ENCODE data around the gene NNAT. TPM values are rescaled to one million over a fixed set of nuclear protein-coding genes. Genes with fewer than 3 reads are reported as not detected.
A peak's percentile ranks its signal among the peaks of the same experiment; 100 is the strongest.

NNAT gene
- total RNA-seq, 1 experiment from 2014 or later = not detected

DNA sequence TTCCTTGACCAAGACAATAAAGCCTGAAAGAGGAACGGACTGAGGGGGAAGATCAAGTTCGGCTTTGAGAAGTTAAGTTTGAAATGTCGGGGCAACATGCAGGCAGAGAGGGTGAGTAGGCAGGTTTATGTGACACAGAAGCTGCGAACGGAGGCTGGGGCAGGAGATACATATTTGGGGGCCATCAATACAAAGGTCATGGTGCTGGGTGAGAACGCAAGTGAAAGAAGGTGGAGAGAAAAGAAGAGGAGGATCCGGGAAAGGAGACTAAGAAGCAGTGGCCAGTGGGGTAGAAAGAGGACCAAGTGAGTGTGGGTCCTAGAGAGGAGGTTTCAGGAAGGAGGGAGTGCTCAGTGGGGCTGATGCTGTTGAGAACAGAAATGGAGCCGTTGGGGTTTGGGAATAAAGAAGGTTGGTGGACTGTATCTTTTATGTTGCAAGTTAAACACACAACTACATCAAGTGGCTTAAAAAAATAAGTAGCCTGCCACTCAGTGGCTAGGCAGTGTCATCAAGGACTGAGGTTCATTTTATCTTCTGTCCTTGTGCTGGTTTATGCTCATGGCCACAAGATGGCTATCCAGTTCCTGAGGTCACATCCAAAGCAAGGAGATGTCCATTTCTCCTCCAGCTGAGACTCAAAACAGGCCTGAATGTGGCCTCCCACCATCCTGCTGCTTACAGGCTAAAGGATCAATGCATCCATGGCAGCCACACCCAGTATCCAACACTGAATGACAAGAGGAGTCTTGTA, 8.3 kb downstream of the NNAT start:
- Histone ChIP-seq H3K4me2 (ENCODE audit: low read depth, low read length, poor library complexity, severe bottlenecking) (peak overlapping the region; percentile 90), H3K79me2 (ENCODE audit: low read length) (peaks cover 33% of the 10 kb centered on the region), H2AFZ (ENCODE audit: low read length) (no peak overlapping the region), H3K36me3 (ENCODE audit: insufficient read depth, low read length) (no peaks in the 10 kb centered on the region), H3K4me3 (ENCODE audit: low read length) (peak overlapping the region; percentile 84; the same call in 1 of the 2 replicates), H3K9me2 (replicated peaks; ENCODE audit: insufficient read depth, low read length) (no peaks in the 10 kb centered on the region), H3K27me3 (ENCODE audit: low read length) (no peaks in the 10 kb centered on the region), H4K20me1 (ENCODE audit: insufficient read depth, low read depth, low read length) (peaks cover 21% of the 10 kb centered on the region), H3K9ac (ENCODE audit: low read length) (peak overlapping the region; percentile 76), H3K27ac (ENCODE audit: low read length) (no peak overlapping the region), H3K9me3 (ENCODE audit: low read length) (no peaks in the 10 kb centered on the region), H3K4me1 (ENCODE audit: low read length) (peaks cover 36% of the 10 kb centered on the region)
- peak; percentile 63 for DNase-seq

DNA sequence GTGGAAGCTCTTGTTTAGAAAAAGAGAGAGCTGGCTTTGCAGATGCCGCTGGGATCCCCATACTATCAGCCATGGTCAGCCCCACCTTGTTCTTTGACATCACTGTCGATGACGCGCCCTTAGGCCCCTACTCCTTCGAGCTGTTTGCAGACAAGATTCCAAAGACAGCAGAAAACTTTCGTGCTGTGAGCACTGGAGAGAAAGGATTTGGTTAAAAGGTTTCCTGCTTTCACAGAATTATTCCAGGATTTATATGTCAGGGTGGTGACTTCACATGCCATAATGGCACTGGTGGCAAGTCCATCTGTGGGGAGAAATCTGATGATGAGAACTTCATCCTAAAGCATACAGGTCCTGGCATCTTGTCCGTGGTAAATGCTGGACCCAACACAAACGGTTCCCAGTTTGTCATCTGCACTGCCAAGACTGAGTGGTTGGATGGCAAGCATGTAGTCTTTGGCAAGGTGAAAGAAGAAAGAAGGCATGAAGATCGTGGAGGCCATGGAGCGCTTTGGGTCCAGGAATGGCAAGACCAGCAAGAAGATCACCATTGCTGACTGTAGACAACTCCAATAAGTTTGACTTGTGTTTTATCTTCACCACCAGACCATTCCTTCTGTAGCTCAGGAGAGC, 9.0 kb downstream of the NNAT start:
- Histone ChIP-seq H3K27me3 (ENCODE audit: low read length) (no peaks in the 10 kb centered on the region), H3K79me2 (ENCODE audit: low read length) (peaks cover 27% of the 10 kb centered on the region), H4K20me1 (ENCODE audit: insufficient read depth, low read depth, low read length) (peaks cover 15% of the 10 kb centered on the region), H3K36me3 (ENCODE audit: insufficient read depth, low read length) (no peaks in the 10 kb centered on the region), H3K4me2 (ENCODE audit: low read depth, low read length, poor library complexity, severe bottlenecking) (no peak overlapping the region), H3K9me3 (ENCODE audit: low read length) (no peaks in the 10 kb centered on the region), H3K27ac (ENCODE audit: low read length) (no peak overlapping the region), H3K4me3 (ENCODE audit: low read length) (no peak overlapping the region), H3K9me2 (replicated peaks; ENCODE audit: insufficient read depth, low read length) (no peaks in the 10 kb centered on the region), H2AFZ (ENCODE audit: low read length) (no peak overlapping the region), H3K4me1 (ENCODE audit: low read length) (peaks cover 33% of the 10 kb centered on the region), H3K9ac (ENCODE audit: low read length) (no peak overlapping the region)
- no peak for DNase-seq

DNA sequence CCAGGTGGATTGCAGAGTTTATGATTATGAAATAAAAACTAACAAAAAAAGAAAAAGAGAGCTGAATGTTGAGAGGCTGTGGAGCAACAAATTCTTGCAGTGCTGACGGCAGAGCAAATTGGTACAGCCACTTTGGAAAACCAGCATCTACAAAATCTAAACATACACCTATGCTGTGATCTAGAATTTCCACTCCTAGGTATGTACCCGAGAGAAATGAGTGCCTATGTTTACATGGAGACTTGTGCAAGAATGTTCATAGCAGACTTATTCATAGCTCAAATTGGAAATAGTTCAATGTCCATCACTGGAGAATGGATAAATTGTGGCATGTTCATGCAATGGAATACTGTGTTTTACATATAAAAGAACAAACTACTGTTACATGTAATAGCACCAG, 9.6 kb downstream of the NNAT start:
- peaks cover 20% of the 10 kb centered on the region for H3K79me2 ChIP-seq (ENCODE audit: low read length)
- H3K27me3 ChIP-seq (ENCODE audit: low read length) = no peaks in the 10 kb centered on the region
- no peaks in the 10 kb centered on the region for H3K9me2 ChIP-seq (replicated peaks; ENCODE audit: insufficient read depth, low read length)
- no peaks in the 10 kb centered on the region for H3K9me3 ChIP-seq (ENCODE audit: low read length)
- H3K4me2 ChIP-seq (ENCODE audit: low read depth, low read length, poor library complexity, severe bottlenecking) = no peak overlapping the region
- H3K36me3 ChIP-seq (ENCODE audit: insufficient read depth, low read length) = no peaks in the 10 kb centered on the region
- peaks cover 9% of the 10 kb centered on the region for H4K20me1 ChIP-seq (ENCODE audit: insufficient read depth, low read depth, low read length)
- no peak overlapping the region for H3K27ac ChIP-seq (ENCODE audit: low read length)
- no peak overlapping the region for H3K9ac ChIP-seq (ENCODE audit: low read length)
- peaks cover 27% of the 10 kb centered on the region for H3K4me1 ChIP-seq (ENCODE audit: low read length)
- H2AFZ ChIP-seq (ENCODE audit: low read length) = no peak overlapping the region
- H3K4me3 ChIP-seq (ENCODE audit: low read length) = no peak overlapping the region
- no peak for DNase-seq

DNA sequence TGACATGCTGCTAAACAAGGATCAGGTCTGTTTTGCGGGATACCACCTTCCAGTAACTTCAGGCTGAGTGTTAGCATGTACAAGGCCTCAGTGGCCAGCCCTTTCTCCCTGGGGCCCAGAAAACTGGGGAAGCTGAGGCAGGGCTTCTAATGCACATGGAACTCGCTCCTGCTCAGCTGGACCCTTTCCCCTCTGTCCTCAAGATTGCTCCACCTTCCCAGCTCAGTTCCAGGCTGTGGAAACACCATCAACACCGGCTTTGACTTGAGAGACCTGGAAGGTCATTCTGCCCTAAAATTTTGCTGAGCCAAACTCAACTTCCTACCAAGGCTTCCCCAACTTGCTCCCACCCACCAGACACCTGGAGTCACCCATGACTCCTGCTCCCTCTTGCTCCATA, 10.8 kb downstream of the NNAT start:
- H2AFZ ChIP-seq (ENCODE audit: low read length) = no peak overlapping the region
- H3K4me1 ChIP-seq (ENCODE audit: low read length) = peaks cover 17% of the 10 kb centered on the region
- no peak overlapping the region for H3K4me3 ChIP-seq (ENCODE audit: low read length)
- DNase-seq = no peak
- peaks cover 9% of the 10 kb centered on the region for H3K79me2 ChIP-seq (ENCODE audit: low read length)
- H3K4me2 ChIP-seq (ENCODE audit: low read depth, low read length, poor library complexity, severe bottlenecking) = no peak overlapping the region
- H4K20me1 ChIP-seq (ENCODE audit: insufficient read depth, low read depth, low read length) = peaks cover 2% of the 10 kb centered on the region
- H3K27me3 ChIP-seq (ENCODE audit: low read length) = no peaks in the 10 kb centered on the region
- H3K9ac ChIP-seq (ENCODE audit: low read length) = no peak overlapping the region
- H3K9me3 ChIP-seq (ENCODE audit: low read length) = no peaks in the 10 kb centered on the region
- H3K27ac ChIP-seq (ENCODE audit: low read length) = no peak overlapping the region
- H3K9me2 ChIP-seq (replicated peaks; ENCODE audit: insufficient read depth, low read length) = no peaks in the 10 kb centered on the region
- no peaks in the 10 kb centered on the region for H3K36me3 ChIP-seq (ENCODE audit: insufficient read depth, low read length)

DNA sequence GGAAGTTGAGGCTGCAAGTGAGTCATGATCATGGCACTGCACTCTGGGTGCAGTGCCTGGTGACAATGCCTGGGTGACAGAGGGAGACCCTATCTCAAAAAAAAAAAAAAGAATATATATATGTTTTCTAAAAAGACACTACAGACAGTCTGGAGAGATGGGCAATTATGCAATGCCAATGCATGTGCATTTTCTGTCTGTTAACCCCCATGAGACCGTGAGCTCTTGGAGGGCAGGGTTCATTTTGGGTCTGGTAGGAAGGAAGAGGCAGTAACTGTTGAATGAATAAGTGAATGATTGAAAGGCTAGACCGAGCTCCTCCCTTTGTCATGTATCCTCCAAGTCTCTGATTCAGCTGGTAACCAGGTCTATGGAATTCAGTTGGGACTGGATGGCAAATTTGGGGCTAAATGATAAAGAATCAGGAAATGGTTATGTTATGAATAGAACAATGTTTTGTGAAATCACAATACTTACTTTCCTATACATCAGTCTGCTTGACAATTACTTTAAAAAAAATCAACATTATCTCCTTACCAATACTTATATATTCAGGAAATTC, 12.2 kb downstream of the NNAT start:
- Histone ChIP-seq H3K9ac (ENCODE audit: low read length) (no peak overlapping the region), H4K20me1 (ENCODE audit: insufficient read depth, low read depth, low read length) (no peaks in the 10 kb centered on the region), H3K27me3 (ENCODE audit: low read length) (no peaks in the 10 kb centered on the region), H3K9me3 (ENCODE audit: low read length) (no peaks in the 10 kb centered on the region), H3K36me3 (ENCODE audit: insufficient read depth, low read length) (no peaks in the 10 kb centered on the region), H3K4me2 (ENCODE audit: low read depth, low read length, poor library complexity, severe bottlenecking) (no peak overlapping the region), H2AFZ (ENCODE audit: low read length) (no peak overlapping the region), H3K9me2 (replicated peaks; ENCODE audit: insufficient read depth, low read length) (no peaks in the 10 kb centered on the region), H3K79me2 (ENCODE audit: low read length) (no peaks in the 10 kb centered on the region), H3K4me3 (ENCODE audit: low read length) (no peak overlapping the region), H3K27ac (ENCODE audit: low read length) (no peak overlapping the region), H3K4me1 (ENCODE audit: low read length) (peaks cover 16% of the 10 kb centered on the region)
- no peak for DNase-seq

DNA sequence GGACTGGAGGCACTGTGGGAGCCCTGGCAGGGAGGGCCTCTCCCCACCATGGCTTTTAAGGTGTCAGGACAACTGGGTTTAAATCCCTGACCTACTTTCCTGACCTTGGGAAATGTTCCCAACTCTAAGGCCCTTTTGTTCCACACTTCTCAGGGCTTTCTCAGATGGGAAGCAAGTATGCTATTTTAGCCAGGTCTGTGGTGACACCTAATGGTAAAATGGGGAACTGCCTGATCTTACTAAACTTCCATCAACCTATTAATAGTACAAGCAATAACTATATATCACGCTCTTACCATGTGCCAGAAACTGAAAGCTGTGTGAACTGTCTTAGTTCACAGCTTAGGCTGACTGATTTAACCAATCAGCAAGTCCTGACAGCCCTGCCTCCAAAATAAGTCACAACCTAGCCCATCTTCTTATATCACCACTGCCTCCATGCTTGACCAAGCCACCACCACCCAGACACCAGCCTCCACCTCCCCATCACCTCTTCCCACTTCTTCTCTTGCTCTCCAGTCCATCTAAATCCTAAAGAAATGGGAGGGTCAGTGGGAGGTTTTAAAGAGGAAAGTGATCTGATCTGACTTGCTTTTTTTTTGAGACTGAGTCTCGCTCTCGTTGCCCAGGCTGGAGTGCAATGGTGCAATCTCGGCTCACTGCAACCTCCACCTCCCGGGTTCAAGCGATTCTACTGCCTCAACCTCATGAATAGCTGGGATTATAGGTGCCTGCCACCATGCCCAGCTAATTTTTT, 13.5 kb downstream of the NNAT start:
- Histone ChIP-seq H3K9me2 (replicated peaks; ENCODE audit: insufficient read depth, low read length) (no peaks in the 10 kb centered on the region), H3K27me3 (ENCODE audit: low read length) (no peaks in the 10 kb centered on the region), H3K27ac (ENCODE audit: low read length) (no peak overlapping the region), H3K4me3 (ENCODE audit: low read length) (no peak overlapping the region), H2AFZ (ENCODE audit: low read length) (no peak overlapping the region), H3K9me3 (ENCODE audit: low read length) (no peaks in the 10 kb centered on the region), H3K4me2 (ENCODE audit: low read depth, low read length, poor library complexity, severe bottlenecking) (peak overlapping the region; percentile 7), H4K20me1 (ENCODE audit: insufficient read depth, low read depth, low read length) (no peaks in the 10 kb centered on the region), H3K79me2 (ENCODE audit: low read length) (no peaks in the 10 kb centered on the region), H3K36me3 (ENCODE audit: insufficient read depth, low read length) (no peaks in the 10 kb centered on the region), H3K4me1 (ENCODE audit: low read length) (peaks cover 4% of the 10 kb centered on the region), H3K9ac (ENCODE audit: low read length) (no peak overlapping the region)
- DNase-seq = peak; percentile 90

DNA sequence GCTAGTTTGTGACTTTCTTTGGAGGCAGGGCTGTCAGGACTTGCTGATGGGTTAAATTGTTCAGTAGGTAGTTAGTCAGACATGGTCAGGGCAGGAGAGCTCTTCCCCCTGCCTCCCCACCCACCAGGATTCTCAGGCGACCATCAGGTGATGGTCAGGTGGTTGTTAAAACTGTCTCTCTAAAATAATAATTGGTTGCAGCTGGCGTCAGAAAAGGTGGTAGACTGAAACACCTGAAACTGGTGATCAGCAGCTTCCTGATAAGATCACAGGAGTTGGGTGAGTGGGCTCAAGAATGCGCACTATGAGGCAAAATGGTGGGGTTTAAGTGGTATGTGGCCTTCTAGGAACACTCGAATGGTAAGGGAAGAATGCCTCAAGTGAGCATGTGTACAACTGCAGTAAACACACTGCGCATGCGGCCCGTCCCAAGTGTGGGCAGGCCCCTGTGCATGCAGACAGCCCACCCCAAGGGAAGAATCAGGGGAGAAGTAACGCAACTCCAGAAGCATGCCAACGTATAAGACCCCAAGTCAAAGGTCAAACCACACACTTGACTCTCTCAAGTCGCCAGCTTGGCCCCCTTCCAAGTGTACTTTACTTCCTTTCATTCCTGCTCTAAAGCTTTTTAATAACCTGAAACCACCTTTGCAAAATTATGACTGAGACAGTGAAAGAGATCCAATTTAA, 14.5 kb downstream of the NNAT start:
- Histone ChIP-seq H3K79me2 (ENCODE audit: low read length) (no peaks in the 10 kb centered on the region), H3K9ac (ENCODE audit: low read length) (no peak overlapping the region), H3K4me3 (ENCODE audit: low read length) (no peak overlapping the region), H3K27ac (ENCODE audit: low read length) (no peak overlapping the region), H3K4me2 (ENCODE audit: low read depth, low read length, poor library complexity, severe bottlenecking) (no peak overlapping the region), H2AFZ (ENCODE audit: low read length) (no peak overlapping the region), H3K9me2 (replicated peaks; ENCODE audit: insufficient read depth, low read length) (no peaks in the 10 kb centered on the region), H3K27me3 (ENCODE audit: low read length) (no peaks in the 10 kb centered on the region), H3K9me3 (ENCODE audit: low read length) (no peaks in the 10 kb centered on the region), H3K4me1 (ENCODE audit: low read length) (peaks cover 6% of the 10 kb centered on the region), H3K36me3 (ENCODE audit: insufficient read depth, low read length) (no peaks in the 10 kb centered on the region), H4K20me1 (ENCODE audit: insufficient read depth, low read depth, low read length) (no peaks in the 10 kb centered on the region)
- no peak for DNase-seq

Measured in Karpas-422 (cell line).